ENCODE measurements around the gene CRKL.

The CRKL gene

GRCh38 chr22:20970939-20971657, 53.9 kb downstream of the CRKL start:
- DNase-seq: no peak

GRCh38 chr22:20972014-20972694, 54.9 kb downstream of the CRKL start:
- DNase-seq: peak in 1 of 2 donors; percentile 26

- no peak for DNase-seq
Measured at GRCh38 chr22:20972933-20973577, 55.8 kb downstream of the CRKL start.

- no peak for DNase-seq
Measured at GRCh38 chr22:20973634-20974286, 56.6 kb downstream of the CRKL start.

GRCh38 chr22:20974336-20974955, 57.2 kb downstream of the CRKL start:
- no peak for DNase-seq

- no peak for DNase-seq
Measured at GRCh38 chr22:20975541-20976290, 58.5 kb downstream of the CRKL start.

- DNase-seq: no peak
Measured at GRCh38 chr22:20976291-20976877, 59.2 kb downstream of the CRKL start.

GRCh38 chr22:20977019-20977418, 59.8 kb downstream of the CRKL start:
- DNase-seq: no peak

- no peak for DNase-seq
Measured at GRCh38 chr22:20977516-20978170, 60.4 kb downstream of the CRKL start.

- no peak for DNase-seq
Measured at GRCh38 chr22:20978419-20978818, 61.2 kb downstream of the CRKL start.

- no peak for DNase-seq
Measured at GRCh38 chr22:20979243-20979809, 62.1 kb downstream of the CRKL start.

- DNase-seq: no peak
Measured at GRCh38 chr22:20979940-20980453, 62.8 kb downstream of the CRKL start.

- DNase-seq: no peak
Measured at GRCh38 chr22:20980523-20980922, 63.3 kb downstream of the CRKL start.

GRCh38 chr22:20980938-20981722, 63.9 kb downstream of the CRKL start:
- no peak for DNase-seq

- peak; percentile 43 to 85 for DNase-seq
Measured at GRCh38 chr22:20981787-20982562, 64.8 kb downstream of the CRKL start, which contains the start of gene LZTR1. Gene LZTR1, plus strand, starts transcription at chr22:20982297. Its CDS starts 75 bp downstream, at chr22:20982372.

- DNase-seq: no peak
Measured at GRCh38 chr22:20982563-20982882, 65.3 kb downstream of the CRKL start.

- no peak for DNase-seq
Measured at GRCh38 chr22:20983081-20983771, 66.0 kb downstream of the CRKL start.

GRCh38 chr22:20985720-20986119, 68.5 kb downstream of the CRKL start:
- DNase-seq: no peak
